DOHH2 (cell line): Measurements from ENCODE around the gene HPSE2.

Experiments used
- CTCF ChIP-seq: fragments of 200-600 bp; sonication (generic); IDR thresholded peaks from one replicate; pipeline ENCODE4 v1.5.1; 2014; ENCODE audit warnings: antibody characterized with exemption, mild to moderate bottlenecking, low read depth, low read length; ENCODE audit not compliant: poor library complexity, severe bottlenecking
- EZH2phosphoT487 ChIP-seq: fragments of 200-600 bp; sonication (generic); IDR thresholded peaks from 2 replicates; pipeline ENCODE4 v1.6.1; 2017; ENCODE audit warnings: borderline replicate concordance, mild to moderate bottlenecking, antibody characterized with exemption, low read length, moderate library complexity, mixed read lengths

- TF ChIP-seq CTCF (no peak), EZH2phosphoT487 (no peak)
These were observed 817.5 kb downstream of the HPSE2 start for GRCh38 chr10:98417973-98418664.
